Stimulated activated CD8-positive, alpha-beta memory T cell treated with anti-CD3 and anti-CD28 coated beads, Interleukin-4, amount 100 ng/mL, for 24 hours (primary cell): ENCODE measurements around the gene SPTLC1.
A peak's percentile ranks its signal among the peaks of the same experiment; 100 is the strongest.
"Not testable (repeated sequence)": the region's sequence is repeated elsewhere in the genome, so short reads cannot be mapped to it uniquely, and the experiment has no call there.

Experiments used
- DNase-seq: peaks from one replicate; pipeline ENCODE4 v3.0.0-alpha.2; 2020; ENCODE audit warnings: low read depth

Gene SPTLC1

DNA sequence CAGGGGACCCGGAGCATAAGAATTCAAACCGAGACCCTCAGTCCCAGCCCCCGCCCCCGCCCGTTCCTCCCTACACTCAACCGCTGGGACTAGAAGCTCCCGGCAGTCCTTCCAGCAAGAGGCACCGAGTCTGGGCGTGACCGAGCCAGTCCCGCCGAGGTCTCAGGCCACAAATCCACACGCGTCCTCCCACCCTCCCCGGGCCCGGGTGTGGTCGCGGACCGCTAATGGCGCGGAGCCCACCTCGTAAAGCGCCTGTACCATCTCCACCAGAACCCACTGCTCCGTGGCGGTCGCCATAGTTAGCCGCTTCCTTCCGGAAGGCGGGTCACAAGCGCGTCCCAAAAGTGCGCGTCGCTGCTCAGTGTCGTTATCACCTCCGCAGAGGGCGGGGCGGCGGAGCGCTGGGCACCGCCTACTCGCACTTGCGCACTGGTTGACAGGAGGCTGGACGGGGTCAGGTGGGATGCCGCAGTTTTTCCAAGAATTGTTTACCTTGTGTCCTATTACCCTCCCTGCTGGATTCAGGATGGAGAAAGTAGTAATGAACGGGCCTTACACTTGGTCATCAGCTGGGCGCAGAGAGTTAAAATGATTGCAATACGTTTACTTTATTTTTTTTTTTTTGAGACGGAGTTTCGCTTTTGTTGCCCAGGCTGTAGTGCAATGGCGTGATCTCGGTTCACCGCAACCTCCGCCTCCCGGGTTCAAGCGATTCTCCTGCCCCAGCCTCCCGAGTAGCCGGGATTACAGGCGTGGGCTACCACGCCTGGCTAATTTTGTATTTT lies at the start of gene SPTLC1:
TSS of gene SPTLC1 (minus strand) at position 343 of the 788 bp plus-strand sequence. CDS start at position 300, 43 bp downstream.
- peak; percentile 90 for DNase-seq

GRCh38 chr9:92164975-92165374 lies 49.8 kb upstream of the SPTLC1 start:
- no peak for DNase-seq

GRCh38 chr9:92164490-92164889 lies 49.3 kb upstream of the SPTLC1 start:
- DNase-seq: no peak

GRCh38 chr9:92163276-92163675 lies 48.1 kb upstream of the SPTLC1 start:
- DNase-seq: no peak

DNA sequence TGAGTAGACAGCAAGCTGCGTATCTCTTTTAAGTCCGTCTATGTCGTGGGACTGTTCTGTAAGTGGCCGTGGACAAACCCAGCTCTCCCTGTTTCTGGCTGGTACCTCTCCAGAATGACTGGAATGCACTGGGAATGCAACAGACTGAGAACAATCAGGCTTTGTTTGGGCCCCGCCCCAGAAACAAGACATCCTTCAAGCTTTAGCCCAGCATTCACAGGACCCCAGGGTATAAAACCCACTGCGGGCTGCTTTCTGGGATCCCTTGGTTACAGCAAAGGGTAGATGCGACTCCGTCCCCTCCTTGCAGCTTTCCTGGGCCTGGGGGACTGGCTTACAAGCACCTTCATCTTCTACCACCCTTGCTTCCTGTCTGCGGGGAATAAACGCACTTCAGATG lies 45.6 kb upstream of the SPTLC1 start:
- no peak for DNase-seq

- DNase-seq: no peak
Measured at GRCh38 chr9:92159058-92159457, 43.8 kb upstream of the SPTLC1 start.

GRCh38 chr9:92158097-92158601 lies 42.9 kb upstream of the SPTLC1 start:
- DNase-seq: no peak

DNA sequence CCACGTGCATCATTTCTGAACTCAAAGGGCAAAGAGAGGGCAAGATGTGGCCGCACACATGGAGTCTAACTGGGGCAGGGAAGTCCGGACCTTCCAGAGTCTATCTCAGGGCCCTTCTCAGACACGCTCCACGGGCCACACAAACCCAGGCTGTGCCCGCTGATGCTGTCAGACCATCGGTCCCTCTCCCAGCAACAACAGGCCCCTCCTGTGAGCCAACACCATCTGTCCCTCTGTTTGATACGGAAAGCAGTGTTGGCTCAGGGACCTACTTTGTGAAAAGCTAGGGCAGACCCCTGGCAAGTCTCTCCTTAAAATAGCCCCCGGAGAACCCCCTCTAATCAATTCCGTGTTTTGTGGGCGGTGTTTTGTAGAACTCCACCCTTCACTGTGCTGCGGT lies 40.5 kb upstream of the SPTLC1 start:
- not testable (repeated sequence) for DNase-seq

DNA sequence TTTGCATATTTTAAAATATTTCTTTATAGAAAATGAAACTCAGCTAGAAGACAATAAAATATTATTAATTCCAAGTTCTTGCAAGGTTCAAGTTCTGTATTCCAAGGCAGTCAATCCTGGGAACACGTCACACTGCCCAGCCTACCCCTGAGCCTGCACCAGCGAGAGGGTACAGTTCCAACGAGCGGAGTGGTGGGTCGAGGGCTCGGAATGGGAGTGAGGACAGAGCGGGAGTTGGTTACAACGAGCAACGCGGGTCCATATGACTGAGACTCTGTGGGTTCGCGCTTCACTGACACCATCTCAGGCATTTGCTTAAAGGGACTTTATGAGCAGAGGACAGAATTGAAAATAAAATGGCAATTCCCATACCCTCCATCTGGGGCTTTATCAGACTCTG lies 40.0 kb upstream of the SPTLC1 start:
- no peak for DNase-seq

GRCh38 chr9:92153466-92154415 lies 38.5 kb upstream of the SPTLC1 start:
- DNase-seq: not testable (repeated sequence)

- DNase-seq: no peak
Measured at GRCh38 chr9:92151691-92152393, 36.6 kb upstream of the SPTLC1 start.

- DNase-seq: not testable (repeated sequence)
Measured at GRCh38 chr9:92150501-92151470, 35.6 kb upstream of the SPTLC1 start.

DNA sequence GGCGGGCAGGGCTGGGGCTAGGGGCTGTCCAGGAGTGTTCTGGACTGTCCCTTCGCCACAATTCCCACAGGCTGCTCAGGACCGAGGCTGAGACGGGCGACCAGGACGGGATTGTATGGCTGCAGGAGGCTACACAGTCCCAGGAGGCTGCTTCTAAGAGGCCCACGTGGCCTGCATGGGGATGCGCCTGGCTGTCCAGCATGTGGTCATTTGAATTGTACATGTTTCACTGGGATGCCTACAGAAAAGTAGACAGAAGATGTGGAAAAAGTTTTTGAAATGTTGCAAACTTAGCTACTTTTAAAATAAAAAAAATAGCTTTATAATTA lies 32.6 kb upstream of the SPTLC1 start:
- no peak for DNase-seq

DNA sequence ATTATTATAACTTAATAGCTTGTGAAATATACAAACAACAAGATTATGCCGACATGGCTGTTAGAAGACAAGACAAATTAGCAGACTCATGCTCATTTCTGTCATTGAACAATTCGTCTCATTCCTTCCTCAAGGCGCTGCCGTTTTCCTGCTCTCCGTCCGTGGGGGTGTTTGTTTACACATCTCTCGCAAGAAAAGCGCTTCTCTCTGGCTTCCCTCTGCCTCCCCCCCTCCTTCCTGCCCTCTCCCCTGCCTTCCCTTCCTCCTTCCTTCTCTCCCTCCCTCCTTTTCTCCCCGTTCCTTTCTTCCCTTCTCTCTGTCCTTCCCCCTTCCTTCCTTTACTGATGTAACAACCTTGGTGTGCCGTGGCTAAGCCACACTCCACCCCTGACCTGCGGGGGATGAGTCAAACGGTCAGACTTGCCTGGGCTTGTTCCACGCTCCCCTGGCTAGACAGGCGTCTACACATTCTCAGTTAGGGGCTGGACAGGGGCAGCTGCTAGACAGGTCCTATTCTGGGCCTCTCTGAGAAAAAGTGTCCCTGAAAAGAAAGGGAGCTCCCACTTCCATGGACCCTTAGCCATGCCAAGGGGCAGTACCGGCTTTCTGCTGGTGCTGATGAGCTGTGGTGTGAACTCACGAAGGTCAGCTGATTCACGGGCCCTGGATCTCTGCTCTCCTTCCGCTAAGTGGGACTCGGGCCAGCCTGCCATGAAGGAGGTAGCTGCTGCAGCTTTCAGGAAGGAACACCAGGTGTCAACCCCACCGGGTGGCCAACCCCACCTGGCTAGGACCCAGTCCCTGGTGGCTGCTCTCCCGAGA lies 32.0 kb upstream of the SPTLC1 start:
- DNase-seq: no peak

DNA sequence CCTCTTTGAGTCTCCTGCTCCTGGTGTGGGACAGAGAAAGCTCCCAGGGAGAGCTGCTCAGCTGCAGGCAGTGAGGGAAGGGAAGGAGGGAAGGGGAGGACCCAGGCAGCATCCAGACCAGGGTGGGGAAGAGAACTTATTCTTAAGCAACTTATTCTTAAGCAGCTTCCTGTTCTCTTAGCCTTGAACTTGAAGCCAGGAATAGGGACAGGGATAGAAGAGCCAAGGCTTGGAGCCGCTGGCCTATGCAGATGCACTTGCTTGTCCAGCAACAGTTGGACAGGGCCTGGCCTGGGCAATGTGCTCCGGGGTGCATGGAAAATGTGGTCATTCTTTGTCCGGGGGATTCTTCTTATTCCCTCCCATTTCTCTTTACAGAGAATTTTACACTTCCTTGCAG lies 31.4 kb upstream of the SPTLC1 start:
- no peak for DNase-seq

- DNase-seq: not testable (repeated sequence)
Measured at GRCh38 chr9:92145784-92146183, 30.6 kb upstream of the SPTLC1 start.

- no peak for DNase-seq
Measured at GRCh38 chr9:92142329-92142728, 27.1 kb upstream of the SPTLC1 start.

GRCh38 chr9:92141144-92142129 lies 26.2 kb upstream of the SPTLC1 start:
- DNase-seq: no peak

GRCh38 chr9:92140754-92141143 lies 25.5 kb upstream of the SPTLC1 start:
- no peak for DNase-seq
